Keratinocyte (primary cell): Measurements from ENCODE around the gene GALNT14. TPM values are rescaled to one million over a fixed set of nuclear protein-coding genes. Genes with fewer than 3 reads are reported as not detected.

Experiments used
- DNase-seq: peaks from one replicate; pipeline ENCODE4 v3.0.0-alpha.2; 2011; ENCODE audit warnings: low read depth, missing footprints, low spot score
- FAIRE-seq: peaks from 2 replicates; lab custom pipeline; 2011; peaks lifted over from hg19 to GRCh38; lab: Jason Lieb, UNC
- H2AFZ ChIP-seq: 2 replicates; pipeline ENCODE4 v1.6.0; 2012; ENCODE audit warnings: low read length, control low read depth, inconsistent platforms; ENCODE audit not compliant: control insufficient read depth
- H3K27ac ChIP-seq: 2 replicates; pipeline ENCODE4 v1.5.1; 2011; ENCODE audit warnings: low read length; ENCODE audit not compliant: control insufficient read depth, insufficient read depth
- H3K27me3 ChIP-seq: 3 replicates; pipeline ENCODE4 v1.6.0; 2011; ENCODE audit warnings: low read length; ENCODE audit not compliant: control insufficient read depth, insufficient read depth; ENCODE audit errors: extremely low read depth
- H3K36me3 ChIP-seq, 2 experiments: 2 replicates in 1 of 2; 3 replicates in 1 of 2; pipeline ENCODE4 v1.5.1; 2011; ENCODE audit warnings: low read length in 2 of 2, mild to moderate bottlenecking in 1 of 2; ENCODE audit not compliant: control insufficient read depth in 2 of 2, insufficient read depth in 2 of 2; ENCODE audit errors: extremely low read depth in 1 of 2
- H3K4me1 ChIP-seq: 3 replicates; pipeline ENCODE4 v1.5.1; 2011; ENCODE audit warnings: low read length; ENCODE audit not compliant: control insufficient read depth, insufficient read depth; ENCODE audit errors: extremely low read depth
- H3K4me2 ChIP-seq: 3 replicates; pipeline ENCODE4 v1.6.0; 2011; ENCODE audit warnings: low read depth, low read length; ENCODE audit not compliant: control insufficient read depth, insufficient read depth; ENCODE audit errors: extremely low read depth
- H3K4me3 ChIP-seq, 3 experiments: fragments of 200-600 bp in 1 of 3; sonication (generic) in 1 of 3; 2 replicates in 2 of 3; 3 replicates in 1 of 3; pipeline ENCODE4 v1.5.1; 2011 to 2016; ENCODE audit warnings: low read length in 3 of 3, mild to moderate bottlenecking in 3 of 3, control low read depth in 2 of 3, inconsistent platforms in 1 of 3, low read depth in 1 of 3, mixed read lengths in 1 of 3, mixed run types in 1 of 3, moderate library complexity in 1 of 3; ENCODE audit not compliant: control insufficient read depth in 2 of 3, insufficient read depth in 2 of 3; ENCODE audit errors: extremely low read depth in 1 of 3
- H3K79me2 ChIP-seq: 2 replicates; pipeline ENCODE4 v1.6.0; 2012; ENCODE audit warnings: low read length; ENCODE audit not compliant: control insufficient read depth, insufficient read depth
- H3K9ac ChIP-seq: 3 replicates; pipeline ENCODE4 v1.6.0; 2011; ENCODE audit warnings: low read length; ENCODE audit not compliant: control insufficient read depth, insufficient read depth; ENCODE audit errors: extremely low read depth
- H3K9me1 ChIP-seq: 3 replicates; pipeline ENCODE4 v1.6.0; 2011; ENCODE audit warnings: low read length; ENCODE audit not compliant: control insufficient read depth, insufficient read depth; ENCODE audit errors: extremely low read depth
- H3K9me3 ChIP-seq: 2 replicates; pipeline ENCODE4 v1.5.1; 2012; ENCODE audit warnings: low read depth, low read length; ENCODE audit not compliant: control insufficient read depth
- H4K20me1 ChIP-seq: 3 replicates; pipeline ENCODE4 v1.6.0; 2011; ENCODE audit warnings: low read length; ENCODE audit not compliant: control insufficient read depth, insufficient read depth; ENCODE audit errors: extremely low read depth
- CTCF ChIP-seq, 3 experiments: IDR thresholded peaks in 1 of 3; conservative IDR thresholded peaks in 1 of 3; optimal IDR thresholded peaks in 1 of 3; 2 replicates in 2 of 3; 3 replicates in 1 of 3; pipeline versions ENCODE3 to v1.5.1; 2011; ENCODE audit warnings: low read length in 3 of 3, mild to moderate bottlenecking in 3 of 3, moderate library complexity in 2 of 3, control low read depth in 1 of 3, inconsistent platforms in 1 of 3; ENCODE audit not compliant: insufficient read depth in 2 of 3; ENCODE audit errors: extremely low read depth in 1 of 3
- EZH2 ChIP-seq: IDR thresholded peaks from one replicate; pipeline ENCODE4 v1.6.1; 2012; ENCODE audit warnings: inconsistent platforms, mild to moderate bottlenecking, low read length, moderate library complexity
- dilution Hi-C: fragments of 300-500 bp; cut with MboI; formaldehyde crosslinking; loops from one replicate; pipeline ENCODE4 v1.7.0; 2020; ENCODE audit warnings: low sequenced_read_pairs; ENCODE audit not compliant: extremely low pct_ligation_motif_present
- polyA plus RNA-seq, 5 experiments: library from polyadenylated mRNA; depleted of rRNA in 3 of 5; stranded (reverse) in 3 of 5; stranded (forward) in 1 of 5; unstranded in 1 of 5; fragments of >200 nt; gene quantifications; 1 replicate in 1 of 5; 2 replicates in 3 of 5; 3 replicates in 1 of 5; pipeline versions ENCODE4 v1.2.1 to v1.2.3, GENCODE V29; 2011 to 2012; ENCODE audit warnings: missing spikeins in 2 of 5, low read depth in 1 of 5, low replicate concordance in 1 of 5

GALNT14 gene
- polyA plus RNA-seq, 1 donor (not counting 4 experiments of a cell fraction or from before 2014, with no cell fraction given), result 27.4 TPM

GRCh38 chr2:31070339-31071125, 67.7 kb downstream of the GALNT14 start:
- Histone ChIP-seq H3K27me3 (no peaks in the 10 kb centered on the region), H3K4me2 (peak overlapping the region; percentile 65), H3K4me3 (peak overlapping the region in 1 of 3 experiments; percentile 18), H3K9me1 (no peaks in the 10 kb centered on the region), H3K36me3 (no peaks in the 10 kb centered on the region), H3K27ac (no peak overlapping the region), H4K20me1 (peaks cover 5% of the 10 kb centered on the region), H3K9me3 (no peaks in the 10 kb centered on the region), H3K4me1 (peaks cover 12% of the 10 kb centered on the region), H3K9ac (no peak overlapping the region), H2AFZ (no peak overlapping the region), H3K79me2 (peaks cover 4% of the 10 kb centered on the region)
- dilution Hi-C loops, result no loop called here
- peak; percentile 65 for FAIRE-seq
- no peak for TF ChIP-seq EZH2
- TF ChIP-seq CTCF (optimal IDR thresholded peaks at IDR 0.05 in 1 of 3, IDR thresholded peaks at IDR 0.05 in 1 of 3, conservative IDR thresholded peaks at IDR 0.05 in 1 of 3; ENCODE audit: extremely low read depth in 1 of 3, insufficient read depth in 2 of 3, low read length in 3 of 3), result peak in 2 of 3 experiments; percentile 4 to 44
- peak; percentile 40 for DNase-seq

GRCh38 chr2:31069643-31070325, 68.5 kb downstream of the GALNT14 start:
- Histone ChIP-seq H3K36me3 (no peaks in the 10 kb centered on the region), H3K4me1 (peaks cover 12% of the 10 kb centered on the region), H3K27ac (no peak overlapping the region), H3K9ac (no peak overlapping the region), H2AFZ (no peak overlapping the region), H4K20me1 (peaks cover 5% of the 10 kb centered on the region), H3K4me2 (no peak overlapping the region), H3K9me3 (no peaks in the 10 kb centered on the region), H3K9me1 (no peaks in the 10 kb centered on the region), H3K79me2 (peaks cover 4% of the 10 kb centered on the region), H3K4me3 (no peak overlapping the region), H3K27me3 (no peaks in the 10 kb centered on the region)
- no peak for TF ChIP-seq EZH2
- TF ChIP-seq CTCF (optimal IDR thresholded peaks at IDR 0.05 in 1 of 3, IDR thresholded peaks at IDR 0.05 in 1 of 3, conservative IDR thresholded peaks at IDR 0.05 in 1 of 3; ENCODE audit: extremely low read depth in 1 of 3, insufficient read depth in 2 of 3, low read length in 3 of 3), result no peak
- no peak for DNase-seq
- no peak for FAIRE-seq
- dilution Hi-C loops, result no loop called here
